Measurements from ENCODE around the gene STK16. TPM values are rescaled to one million over a fixed set of nuclear protein-coding genes. Genes with fewer than 3 reads are reported as not detected.
A peak's percentile ranks its signal among the peaks of the same experiment; 100 is the strongest.

STK16 gene
- total and polyA plus RNA-seq, 2 experiments from 2014 or later = 7.7 to 35.6 TPM

- peaks cover 16% of the 10 kb centered on the region for H3K4me1 ChIP-seq (ENCODE audit: insufficient read depth)
- H3K4me2 ChIP-seq = no peak overlapping the region
- H4K20me1 ChIP-seq (ENCODE audit: insufficient read depth, poor library complexity, severe bottlenecking) = no peaks in the 10 kb centered on the region
- TF ChIP-seq EZH2 (IDR thresholded peaks at IDR 0.05; ENCODE audit: borderline replicate concordance) (no peak), CTCF (IDR thresholded peaks at IDR 0.05; ENCODE audit: poor library complexity) (no peak), EZH2phosphoT487 (IDR thresholded peaks at IDR 0.05; ENCODE audit: low read depth, severe bottlenecking, unreplicated experiment) (no peak)
- H3K36me3 ChIP-seq (replicated peaks; ENCODE audit: insufficient read depth, low read depth) = no peaks in the 10 kb centered on the region
- H3K27ac ChIP-seq = no peak overlapping the region
- no peaks in the 10 kb centered on the region for H3K9me3 ChIP-seq (ENCODE audit: low read depth)
- no peak for DNase-seq (ENCODE audit: low spot score)
- H2AFZ ChIP-seq = no peak overlapping the region
- peaks cover 22% of the 10 kb centered on the region for H3K79me2 ChIP-seq
- H3K9me2 ChIP-seq (replicated peaks; ENCODE audit: insufficient read depth) = no peaks in the 10 kb centered on the region
- no peak overlapping the region for H3K4me3 ChIP-seq
- H3K27me3 ChIP-seq = no peaks in the 10 kb centered on the region
- WGBS (ENCODE audit: low lambda C conversion rate, missing lambda C conversion rate) = 91% methylated on average over 28 of the region's 28 CpGs
Observed at GRCh38 chr2:219243291-219243761, 2.0 kb upstream of the STK16 start.

DNA sequence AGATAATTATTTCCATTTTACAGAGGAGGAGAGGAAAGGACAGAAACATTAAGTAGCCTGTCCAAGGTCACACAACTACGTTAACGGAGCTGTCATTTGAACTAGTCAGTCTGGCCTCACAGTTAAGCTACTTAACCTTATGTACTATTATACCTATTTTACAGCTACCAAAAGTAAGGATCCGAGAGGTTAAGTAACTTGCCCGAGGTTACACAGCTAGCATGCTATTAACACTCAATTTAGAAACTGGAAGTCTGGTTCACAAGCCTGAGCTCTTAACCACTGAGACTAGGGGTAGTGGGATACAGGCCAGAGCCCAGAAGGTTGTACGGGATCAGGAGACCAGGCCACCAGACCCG lies 511 bp upstream of the STK16 start:
- Histone ChIP-seq H3K36me3 (replicated peaks; ENCODE audit: insufficient read depth, low read depth) (no peaks in the 10 kb centered on the region), H4K20me1 (ENCODE audit: insufficient read depth, poor library complexity, severe bottlenecking) (no peaks in the 10 kb centered on the region), H3K4me3 (peak overlapping the region; percentile 48), H3K4me1 (ENCODE audit: insufficient read depth) (peaks cover 30% of the 10 kb centered on the region), H2AFZ (peak overlapping the region; percentile 86), H3K27ac (peak overlapping the region; percentile 93), H3K9me2 (replicated peaks; ENCODE audit: insufficient read depth) (no peaks in the 10 kb centered on the region), H3K4me2 (peak overlapping the region; percentile 89), H3K9me3 (ENCODE audit: low read depth) (no peaks in the 10 kb centered on the region), H3K27me3 (no peaks in the 10 kb centered on the region), H3K79me2 (peaks cover 22% of the 10 kb centered on the region)
- no peak for DNase-seq (ENCODE audit: low spot score)
- no peak for TF ChIP-seq EZH2phosphoT487 (IDR thresholded peaks at IDR 0.05; ENCODE audit: low read depth, severe bottlenecking, unreplicated experiment)
- TF ChIP-seq CTCF (IDR thresholded peaks at IDR 0.05; ENCODE audit: poor library complexity) = no peak
- no peak for TF ChIP-seq EZH2 (IDR thresholded peaks at IDR 0.05; ENCODE audit: borderline replicate concordance)
- WGBS (ENCODE audit: low lambda C conversion rate, missing lambda C conversion rate) = 51% methylated on average over 6 of the region's 6 CpGs

GRCh38 chr2:219245899-219246230 lies 586 bp downstream of the STK16 start:
- Histone ChIP-seq H3K9me3 (ENCODE audit: low read depth) (no peaks in the 10 kb centered on the region), H3K27me3 (no peaks in the 10 kb centered on the region), H3K9me2 (replicated peaks; ENCODE audit: insufficient read depth) (no peaks in the 10 kb centered on the region), H3K27ac (peak overlapping the region; percentile 93), H3K36me3 (replicated peaks; ENCODE audit: insufficient read depth, low read depth) (no peaks in the 10 kb centered on the region), H3K4me1 (ENCODE audit: insufficient read depth) (peaks cover 39% of the 10 kb centered on the region), H3K4me3 (peak overlapping the region; percentile 48), H4K20me1 (ENCODE audit: insufficient read depth, poor library complexity, severe bottlenecking) (no peaks in the 10 kb centered on the region), H3K79me2 (peaks cover 22% of the 10 kb centered on the region), H3K4me2 (peak overlapping the region; percentile 89), H2AFZ (peak overlapping the region; percentile 57)
- no peak for TF ChIP-seq EZH2 (IDR thresholded peaks at IDR 0.05; ENCODE audit: borderline replicate concordance)
- no peak for TF ChIP-seq EZH2phosphoT487 (IDR thresholded peaks at IDR 0.05; ENCODE audit: low read depth, severe bottlenecking, unreplicated experiment)
- TF ChIP-seq CTCF (IDR thresholded peaks at IDR 0.05; ENCODE audit: poor library complexity) = no peak
- 34% methylated on average over 10 of the region's 10 CpGs for whole genome bisulfite sequencing (ENCODE audit: low lambda C conversion rate, missing lambda C conversion rate)
- peak; percentile 34 for DNase-seq (ENCODE audit: low spot score)

DNA sequence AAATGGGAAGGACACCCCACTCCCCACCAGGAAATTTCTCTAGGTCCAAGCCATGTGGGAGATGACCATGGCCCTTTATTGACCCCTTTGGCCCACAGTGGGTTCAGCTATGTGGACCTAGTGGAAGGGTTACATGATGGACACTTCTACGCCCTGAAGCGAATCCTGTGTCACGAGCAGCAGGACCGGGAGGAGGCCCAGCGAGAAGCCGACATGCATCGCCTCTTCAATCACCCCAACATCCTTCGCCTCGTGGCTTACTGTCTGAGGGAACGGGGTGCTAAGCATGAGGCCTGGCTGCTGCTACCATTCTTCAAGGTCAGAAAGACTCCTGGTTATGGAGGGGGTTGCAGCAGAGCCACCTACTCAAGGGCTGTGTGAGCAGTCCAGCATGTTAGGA lies 1.3 kb downstream of the STK16 start:
- Histone ChIP-seq H4K20me1 (ENCODE audit: insufficient read depth, poor library complexity, severe bottlenecking) (no peaks in the 10 kb centered on the region), H3K9me2 (replicated peaks; ENCODE audit: insufficient read depth) (no peaks in the 10 kb centered on the region), H3K9me3 (ENCODE audit: low read depth) (no peaks in the 10 kb centered on the region), H3K36me3 (replicated peaks; ENCODE audit: insufficient read depth, low read depth) (no peaks in the 10 kb centered on the region), H3K79me2 (peaks cover 22% of the 10 kb centered on the region), H3K27me3 (no peaks in the 10 kb centered on the region), H3K4me1 (ENCODE audit: insufficient read depth) (peaks cover 39% of the 10 kb centered on the region), H2AFZ (no peak overlapping the region), H3K27ac (peak overlapping the region; percentile 35), H3K4me2 (peak overlapping the region; percentile 89), H3K4me3 (no peak overlapping the region)
- DNase-seq (ENCODE audit: low spot score) = no peak
- WGBS (ENCODE audit: low lambda C conversion rate, missing lambda C conversion rate) = 99% methylated on average over 10 of the region's 10 CpGs
- TF ChIP-seq EZH2phosphoT487 (IDR thresholded peaks at IDR 0.05; ENCODE audit: low read depth, severe bottlenecking, unreplicated experiment) (no peak), EZH2 (IDR thresholded peaks at IDR 0.05; ENCODE audit: borderline replicate concordance) (no peak), CTCF (IDR thresholded peaks at IDR 0.05; ENCODE audit: poor library complexity) (no peak)

Data from hepatocyte (in vitro differentiated cells).